ENCODE results near the gene CDK2.
A peak's percentile ranks its signal among the peaks of the same experiment; 100 is the strongest.

The CDK2 gene

DNA sequence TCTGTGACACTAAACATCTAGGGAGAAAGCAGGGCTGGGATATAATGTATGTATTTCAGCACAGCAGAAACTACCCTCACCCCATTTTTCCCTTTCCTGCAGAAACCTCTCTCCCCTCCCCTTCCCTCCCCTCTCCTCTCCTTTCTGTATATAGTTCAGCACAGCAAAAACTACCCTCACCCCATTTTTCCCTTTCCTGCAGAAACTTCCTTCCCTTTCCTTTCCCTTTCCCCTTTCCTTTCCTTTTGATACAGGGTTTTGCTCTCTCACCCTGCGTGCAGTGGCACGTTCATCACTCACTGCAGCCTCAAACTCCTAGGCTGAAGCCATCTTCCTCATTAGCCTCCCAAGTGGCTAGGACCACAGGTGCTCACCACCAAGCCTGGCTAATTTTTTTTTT, 2.9 kb upstream of the CDK2 start:
- Histone ChIP-seq H3K9me3 (ENCODE audit: control insufficient read depth in 5 of 5, low read length in 5 of 5) (no peaks in the 10 kb centered on the region), H3K36me3 (ENCODE audit: control insufficient read depth in 5 of 5, insufficient read depth in 5 of 5, low read length in 5 of 5) (peaks cover 0 to under 1% (median 0%) of the 10 kb centered on the region in 5 donors), H3K9ac (ENCODE audit: low read length in 5 of 5) (no peak overlapping the region), H3K4me1 (ENCODE audit: control insufficient read depth in 5 of 5, insufficient read depth in 5 of 5, low read length in 5 of 5) (peaks cover 0 to 21% (median 17%) of the 10 kb centered on the region in 5 donors), H3K4me3 (ENCODE audit: low read depth in 1 of 5, low read length in 5 of 5) (no peak overlapping the region), H3K27me3 (ENCODE audit: control insufficient read depth in 5 of 5, insufficient read depth in 4 of 5, low read length in 5 of 5) (no peaks in the 10 kb centered on the region), H3K27ac (ENCODE audit: low read depth, low read length) (no peak overlapping the region)

- H3K4me1 ChIP-seq (ENCODE audit: control insufficient read depth in 5 of 5, insufficient read depth in 5 of 5, low read length in 5 of 5): peaks cover 0 to 21% (median 17%) of the 10 kb centered on the region in 5 donors
- H3K27ac ChIP-seq (ENCODE audit: low read depth, low read length): no peak overlapping the region
- H3K9ac ChIP-seq (ENCODE audit: low read length in 5 of 5): no peak overlapping the region
- no peaks in the 10 kb centered on the region for H3K9me3 ChIP-seq (ENCODE audit: control insufficient read depth in 5 of 5, low read length in 5 of 5)
- peaks cover 0 to 4% (median 0%) of the 10 kb centered on the region in 5 donors for H3K36me3 ChIP-seq (ENCODE audit: control insufficient read depth in 5 of 5, insufficient read depth in 5 of 5, low read length in 5 of 5)
- H3K27me3 ChIP-seq (ENCODE audit: control insufficient read depth in 5 of 5, insufficient read depth in 4 of 5, low read length in 5 of 5): no peaks in the 10 kb centered on the region
- H3K4me3 ChIP-seq (ENCODE audit: low read depth in 1 of 5, low read length in 5 of 5): no peak overlapping the region
These were observed 1.4 kb upstream of the CDK2 start for GRCh38 chr12:55965240-55965639.

DNA sequence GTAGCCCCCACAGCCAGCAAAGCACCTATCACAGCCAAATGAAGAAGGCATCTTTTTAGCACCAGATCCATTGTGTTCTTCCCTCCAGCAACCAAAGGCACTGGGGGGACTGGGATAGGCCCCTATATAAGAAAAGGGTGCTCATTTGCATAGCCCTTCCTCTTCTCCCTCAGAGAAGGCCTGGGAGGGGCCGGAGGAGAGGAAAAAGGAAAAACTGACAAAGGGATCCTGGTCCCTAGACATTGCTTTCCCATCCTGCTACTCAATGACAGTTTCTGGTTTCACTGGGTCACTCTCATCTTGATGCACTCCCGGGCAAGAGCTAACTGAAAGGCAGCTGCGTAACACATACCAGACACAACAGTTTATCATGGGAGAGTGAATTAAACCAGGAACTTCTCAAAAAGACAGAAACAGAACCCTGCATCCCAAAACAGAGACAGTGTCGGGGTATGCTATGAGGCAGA, 656 bp upstream of the CDK2 start, which contains the start of gene PMEL:
Gene PMEL, minus strand, starts transcription at position 102 of the 467 bp plus-strand sequence. Its CDS starts 31 bp downstream, at position 71.
- Histone ChIP-seq H3K9me3 (ENCODE audit: control insufficient read depth in 5 of 5, low read length in 5 of 5) (no peaks in the 10 kb centered on the region), H3K36me3 (ENCODE audit: control insufficient read depth in 5 of 5, insufficient read depth in 5 of 5, low read length in 5 of 5) (peaks cover 0 to 4% (median under 1%) of the 10 kb centered on the region in 5 donors), H3K27me3 (ENCODE audit: control insufficient read depth in 5 of 5, insufficient read depth in 4 of 5, low read length in 5 of 5) (no peaks in the 10 kb centered on the region), H3K9ac (ENCODE audit: low read length in 5 of 5) (peak within 1 kb of the TSS; percentile 80 to 89 (median 86)), H3K4me3 (ENCODE audit: low read depth in 1 of 5, low read length in 5 of 5) (peak within 1 kb of the TSS; percentile 86 to 92 (median 90)), H3K4me1 (ENCODE audit: control insufficient read depth in 5 of 5, insufficient read depth in 5 of 5, low read length in 5 of 5) (peaks cover 0 to 21% (median 17%) of the 10 kb centered on the region in 5 donors), H3K27ac (ENCODE audit: low read depth, low read length) (peak within 1 kb of the TSS; percentile 61)

DNA sequence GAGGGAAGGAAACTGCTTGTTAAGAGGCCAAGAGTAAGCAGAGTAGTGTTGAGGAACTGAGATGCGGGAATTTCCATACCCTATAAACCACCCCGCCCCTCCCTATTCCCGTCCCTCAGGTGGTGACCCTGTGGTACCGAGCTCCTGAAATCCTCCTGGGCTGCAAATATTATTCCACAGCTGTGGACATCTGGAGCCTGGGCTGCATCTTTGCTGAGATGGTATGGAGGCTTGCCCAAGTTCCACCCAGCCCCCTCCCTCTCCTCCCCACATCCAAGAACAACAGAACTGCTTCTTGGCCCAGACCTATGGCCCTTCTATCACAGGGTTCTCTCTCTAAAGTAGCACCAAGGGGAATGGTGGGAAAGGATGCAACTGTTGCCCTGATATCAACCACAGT, 2.7 kb downstream of the CDK2 start:
- H3K4me1 ChIP-seq (ENCODE audit: control insufficient read depth in 5 of 5, insufficient read depth in 5 of 5, low read length in 5 of 5): peaks cover 10 to 33% (median 28%) of the 10 kb centered on the region in 5 donors
- H3K27ac ChIP-seq (ENCODE audit: low read depth, low read length): no peak overlapping the region

DNA sequence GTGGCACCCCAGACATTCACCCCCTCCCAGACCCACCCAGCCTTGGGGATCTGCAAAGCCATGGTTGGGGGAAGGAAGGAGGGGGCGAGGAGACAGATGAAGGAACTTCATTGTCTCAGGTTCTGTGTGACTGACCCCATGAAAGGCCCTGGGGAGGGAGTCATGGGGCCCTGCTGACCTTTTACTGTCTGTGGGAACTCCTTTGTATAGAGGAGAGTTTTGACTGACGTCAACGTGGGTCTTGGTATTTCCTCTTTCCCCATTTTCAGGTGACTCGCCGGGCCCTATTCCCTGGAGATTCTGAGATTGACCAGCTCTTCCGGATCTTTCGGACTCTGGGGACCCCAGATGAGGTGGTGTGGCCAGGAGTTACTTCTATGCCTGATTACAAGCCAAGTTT, 4.1 kb downstream of the CDK2 start:
- peaks cover 14 to 40% (median 38%) of the 10 kb centered on the region in 5 donors for H3K4me1 ChIP-seq (ENCODE audit: control insufficient read depth in 5 of 5, insufficient read depth in 5 of 5, low read length in 5 of 5)
- no peak overlapping the region for H3K4me3 ChIP-seq (ENCODE audit: low read depth in 1 of 5, low read length in 5 of 5)
- H3K27ac ChIP-seq (ENCODE audit: low read depth, low read length): no peak overlapping the region
- H3K36me3 ChIP-seq (ENCODE audit: control insufficient read depth in 5 of 5, insufficient read depth in 5 of 5, low read length in 5 of 5): peaks cover 0 to 9% (median 4%) of the 10 kb centered on the region in 5 donors
- no peaks in the 10 kb centered on the region for H3K9me3 ChIP-seq (ENCODE audit: control insufficient read depth in 5 of 5, low read length in 5 of 5)
- H3K27me3 ChIP-seq (ENCODE audit: control insufficient read depth in 5 of 5, insufficient read depth in 4 of 5, low read length in 5 of 5): no peaks in the 10 kb centered on the region
- no peak overlapping the region for H3K9ac ChIP-seq (ENCODE audit: low read length in 5 of 5)

More for the DNA sequence above, 2.7 kb downstream of the CDK2 start:
- Histone ChIP-seq H3K9me3 (ENCODE audit: control insufficient read depth in 5 of 5, low read length in 5 of 5) (no peaks in the 10 kb centered on the region), H3K9ac (ENCODE audit: low read length in 5 of 5) (no peak overlapping the region), H3K4me3 (ENCODE audit: low read depth in 1 of 5, low read length in 5 of 5) (no peak overlapping the region), H3K36me3 (ENCODE audit: control insufficient read depth in 5 of 5, insufficient read depth in 5 of 5, low read length in 5 of 5) (peaks cover 0 to 9% (median 4%) of the 10 kb centered on the region in 5 donors), H3K27me3 (ENCODE audit: control insufficient read depth in 5 of 5, insufficient read depth in 4 of 5, low read length in 5 of 5) (no peaks in the 10 kb centered on the region)

GRCh38 chr12:55972042-55972441, 5.4 kb downstream of the CDK2 start:
- Histone ChIP-seq H3K27ac (ENCODE audit: low read depth, low read length) (peak overlapping the region; percentile 88), H3K9ac (ENCODE audit: low read length in 5 of 5) (no peak overlapping the region), H3K4me1 (ENCODE audit: control insufficient read depth in 5 of 5, insufficient read depth in 5 of 5, low read length in 5 of 5) (peaks cover 14 to 41% (median 32%) of the 10 kb centered on the region in 5 donors), H3K4me3 (ENCODE audit: low read depth in 1 of 5, low read length in 5 of 5) (no peak overlapping the region), H3K36me3 (ENCODE audit: control insufficient read depth in 5 of 5, insufficient read depth in 5 of 5, low read length in 5 of 5) (peaks cover 0 to 9% (median 5%) of the 10 kb centered on the region in 5 donors), H3K27me3 (ENCODE audit: control insufficient read depth in 5 of 5, insufficient read depth in 4 of 5, low read length in 5 of 5) (no peaks in the 10 kb centered on the region), H3K9me3 (ENCODE audit: control insufficient read depth in 5 of 5, low read length in 5 of 5) (no peaks in the 10 kb centered on the region)

DNA sequence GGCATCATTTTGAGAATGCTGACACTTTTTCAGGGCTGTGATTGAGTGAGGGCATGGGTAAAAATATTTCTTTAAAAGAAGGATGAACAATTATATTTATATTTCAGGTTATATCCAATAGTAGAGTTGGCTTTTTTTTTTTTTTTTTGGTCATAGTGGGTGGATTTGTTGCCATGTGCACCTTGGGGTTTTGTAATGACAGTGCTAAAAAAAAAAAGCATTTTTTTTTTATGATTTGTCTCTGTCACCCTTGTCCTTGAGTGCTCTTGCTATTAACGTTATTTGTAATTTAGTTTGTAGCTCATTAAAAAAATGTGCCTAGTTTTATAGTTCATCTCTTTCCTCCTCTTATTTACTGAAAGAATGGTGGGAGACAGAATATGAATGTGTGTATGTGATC, 5.8 kb downstream of the CDK2 start:
- H3K36me3 ChIP-seq (ENCODE audit: control insufficient read depth in 5 of 5, insufficient read depth in 5 of 5, low read length in 5 of 5): peaks cover 0 to 9% (median 5%) of the 10 kb centered on the region in 5 donors
- no peaks in the 10 kb centered on the region for H3K27me3 ChIP-seq (ENCODE audit: control insufficient read depth in 5 of 5, insufficient read depth in 4 of 5, low read length in 5 of 5)
- H3K9me3 ChIP-seq (ENCODE audit: control insufficient read depth in 5 of 5, low read length in 5 of 5): no peaks in the 10 kb centered on the region
- H3K9ac ChIP-seq (ENCODE audit: low read length in 5 of 5): peak overlapping the region; percentile 86 to 96 (median 91)
- H3K27ac ChIP-seq (ENCODE audit: low read depth, low read length): peak overlapping the region; percentile 88
- H3K4me3 ChIP-seq (ENCODE audit: low read depth in 1 of 5, low read length in 5 of 5): peak overlapping the region; percentile 77 to 98 (median 93)
- peaks cover 14 to 38% (median 30%) of the 10 kb centered on the region in 5 donors for H3K4me1 ChIP-seq (ENCODE audit: control insufficient read depth in 5 of 5, insufficient read depth in 5 of 5, low read length in 5 of 5)

DNA sequence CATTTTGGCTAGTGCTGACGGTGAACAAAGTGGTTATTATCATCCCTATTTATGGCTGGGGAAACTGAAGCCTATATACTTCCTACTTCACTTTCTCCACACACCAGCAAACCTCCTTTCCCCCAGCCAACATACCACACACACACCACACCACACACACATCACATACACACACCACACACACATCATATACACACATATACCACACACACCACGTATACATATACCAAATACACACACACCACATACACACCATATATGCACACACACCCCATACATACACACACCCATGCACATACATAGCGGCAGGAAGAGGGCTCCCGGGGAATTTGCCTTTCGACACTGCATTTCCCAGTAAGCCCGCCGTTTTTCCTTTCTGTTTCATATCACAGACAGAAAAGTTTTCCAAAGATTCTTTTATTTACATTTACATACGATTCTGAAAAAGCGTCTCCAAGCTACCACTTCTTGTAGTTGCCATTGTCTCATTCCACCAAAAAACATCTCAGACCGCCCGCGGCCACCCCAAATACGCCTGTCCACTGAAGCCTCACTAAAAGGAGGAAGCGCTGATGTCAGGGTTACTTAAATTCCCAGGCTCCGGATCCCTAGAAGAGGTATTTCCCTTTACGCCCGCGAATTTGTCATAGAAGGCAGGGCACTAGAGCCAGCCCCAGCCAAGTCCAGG, 6.4 kb downstream of the CDK2 start:
- Histone ChIP-seq H3K4me1 (ENCODE audit: control insufficient read depth in 5 of 5, insufficient read depth in 5 of 5, low read length in 5 of 5) (peaks cover 14 to 38% (median 29%) of the 10 kb centered on the region in 5 donors), H3K9me3 (ENCODE audit: control insufficient read depth in 5 of 5, low read length in 5 of 5) (no peaks in the 10 kb centered on the region), H3K9ac (ENCODE audit: low read length in 5 of 5) (peak overlapping the region; percentile 86 to 96 (median 91)), H3K27ac (ENCODE audit: low read depth, low read length) (peak overlapping the region; percentile 88), H3K27me3 (ENCODE audit: control insufficient read depth in 5 of 5, insufficient read depth in 4 of 5, low read length in 5 of 5) (no peaks in the 10 kb centered on the region), H3K4me3 (ENCODE audit: low read depth in 1 of 5, low read length in 5 of 5) (peak overlapping the region; percentile 77 to 98 (median 93)), H3K36me3 (ENCODE audit: control insufficient read depth in 5 of 5, insufficient read depth in 5 of 5, low read length in 5 of 5) (peaks cover 0 to 9% (median 5%) of the 10 kb centered on the region in 5 donors)

- Histone ChIP-seq H3K9ac (ENCODE audit: low read length in 5 of 5) (peak within 1 kb of the TSS; percentile 86 to 97 (median 96)), H3K4me3 (ENCODE audit: low read depth in 1 of 5, low read length in 5 of 5) (peak within 1 kb of the TSS; percentile 85 to 98 (median 93)), H3K27me3 (ENCODE audit: control insufficient read depth in 5 of 5, insufficient read depth in 4 of 5, low read length in 5 of 5) (no peaks in the 10 kb centered on the region), H3K9me3 (ENCODE audit: control insufficient read depth in 5 of 5, low read length in 5 of 5) (no peaks in the 10 kb centered on the region), H3K36me3 (ENCODE audit: control insufficient read depth in 5 of 5, insufficient read depth in 5 of 5, low read length in 5 of 5) (peaks cover 0 to 9% (median 5%) of the 10 kb centered on the region in 5 donors), H3K27ac (ENCODE audit: low read depth, low read length) (peak within 1 kb of the TSS; percentile 88), H3K4me1 (ENCODE audit: control insufficient read depth in 5 of 5, insufficient read depth in 5 of 5, low read length in 5 of 5) (peaks cover 14 to 38% (median 29%) of the 10 kb centered on the region in 5 donors)
These were observed 7.1 kb downstream of the CDK2 start, which contains the start of gene RAB5B for GRCh38 chr12:55973599-55974307. Gene RAB5B, plus strand, starts transcription at chr12:55974078. Its CDS starts 12,883 bp downstream, at chr12:55986961.

All from subcutaneous abdominal adipose tissue (tissue), 5 donors.